Subcutaneous abdominal adipose tissue (tissue), 5 donors: ENCODE results near the gene HAPSTR1.
"Not testable (repeated sequence)": the region's sequence is repeated elsewhere in the genome, so short reads cannot be mapped to it uniquely, and the experiment has no call there.

Experiments
- H3K27ac ChIP-seq: one replicate; pipeline ENCODE4 v1.7.0; 2013; ENCODE audit warnings: low read depth, mild to moderate bottlenecking, inconsistent platforms, low read length, moderate library complexity
- H3K27me3 ChIP-seq, 5 donors: one replicate each; pipeline ENCODE4 v1.7.0; 2013; ENCODE audit warnings: low read length in 5 of 5, inconsistent platforms in 1 of 5; ENCODE audit not compliant: control insufficient read depth in 5 of 5, insufficient read depth in 4 of 5
- H3K36me3 ChIP-seq, 5 donors: one replicate each; pipeline ENCODE4 v1.7.0; 2013; ENCODE audit warnings: low read length in 5 of 5; ENCODE audit not compliant: control insufficient read depth in 5 of 5, insufficient read depth in 5 of 5
- H3K4me1 ChIP-seq, 5 donors: one replicate each; pipeline ENCODE4 v1.7.0; 2013; ENCODE audit warnings: low read length in 5 of 5, mild to moderate bottlenecking in 3 of 5, moderate library complexity in 1 of 5; ENCODE audit not compliant: control insufficient read depth in 5 of 5, insufficient read depth in 5 of 5
- H3K4me3 ChIP-seq, 5 donors: one replicate each; pipeline ENCODE4 v1.7.0; 2013; ENCODE audit warnings: low read length in 5 of 5, low read depth in 1 of 5
- H3K9ac ChIP-seq, 5 donors: one replicate each; pipeline ENCODE4 v1.7.0; 2013; ENCODE audit warnings: low read length in 5 of 5, mild to moderate bottlenecking in 4 of 5, moderate library complexity in 3 of 5
- H3K9me3 ChIP-seq, 5 donors: one replicate each; pipeline ENCODE4 v1.7.0; 2013; ENCODE audit warnings: low read length in 5 of 5; ENCODE audit not compliant: control insufficient read depth in 5 of 5
- donor health status: healthy.
- donor health status: healthy.
- donor health status: healthy.
- donor health status: healthy.
- donor health status: healthy.

Gene HAPSTR1, protein sequence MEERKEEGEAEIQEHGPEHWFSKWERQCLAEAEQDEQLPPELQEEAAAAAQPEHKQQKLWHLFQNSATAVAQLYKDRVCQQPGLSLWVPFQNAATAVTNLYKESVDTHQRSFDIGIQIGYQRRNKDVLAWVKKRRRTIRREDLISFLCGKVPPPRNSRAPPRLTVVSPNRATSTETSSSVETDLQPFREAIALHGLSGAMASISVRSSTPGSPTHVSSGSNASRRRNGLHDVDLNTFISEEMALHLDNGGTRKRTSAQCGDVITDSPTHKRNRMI

DNA sequence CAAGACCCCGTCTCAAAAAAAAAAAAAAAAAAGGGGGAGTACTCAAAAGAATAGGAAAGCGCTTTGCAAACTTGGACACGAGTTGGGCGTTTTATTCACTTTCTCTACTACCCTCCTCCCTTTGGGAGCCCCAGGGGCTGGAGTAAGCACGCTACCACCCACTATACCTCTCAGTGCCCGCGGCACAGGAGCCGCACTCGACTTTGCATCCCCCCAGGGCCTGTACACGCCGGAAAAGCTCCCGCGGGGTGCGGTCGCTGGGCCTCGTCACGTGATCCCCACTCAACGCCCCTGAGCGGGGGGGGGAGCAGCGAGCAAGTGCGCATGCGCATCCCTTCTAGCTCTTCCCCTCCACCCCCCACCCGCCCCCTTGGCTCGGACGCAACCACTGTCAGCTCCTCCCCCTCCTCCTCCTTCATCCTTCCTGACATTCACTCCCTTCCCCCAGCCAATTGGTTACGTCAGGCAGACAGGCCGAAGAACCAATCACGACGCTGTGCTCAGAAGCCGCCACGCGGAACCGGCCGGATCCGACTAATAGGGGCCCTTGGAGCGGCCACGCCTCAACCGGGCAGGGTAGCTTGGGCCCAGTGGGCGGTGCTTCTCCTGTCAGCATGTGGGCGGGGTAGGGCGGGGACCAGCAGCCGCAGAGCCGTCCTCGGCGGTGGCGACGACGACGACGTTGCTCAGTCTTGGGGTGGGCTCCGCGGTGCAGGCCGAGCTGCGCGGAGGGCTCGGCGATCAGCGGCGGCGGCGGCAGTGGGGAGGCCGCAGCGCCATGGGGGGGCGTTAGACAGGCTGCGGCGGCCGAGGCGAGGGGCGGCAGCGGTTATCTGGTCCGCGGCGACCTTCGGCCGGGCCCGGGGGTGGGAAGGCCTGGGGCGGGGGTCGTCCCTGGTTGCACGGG lies at the start of gene HAPSTR1:
Gene HAPSTR1, plus strand, starts transcription at position 685 of the 907 bp plus-strand sequence. CDS start 401 bp downstream, outside the sequence.
- Histone ChIP-seq H3K9ac (peak within 1 kb of the TSS in 4 of 5 donors; percentile 85 to 98 (median 96)), H3K9me3 (no peaks in the 10 kb centered on the region), H3K27me3 (no peaks in the 10 kb centered on the region), H3K4me1 (peaks cover 2 to 48% (median 47%) of the 10 kb centered on the region in 5 donors), H3K4me3 (peak within 1 kb of the TSS; percentile 78 to 98 (median 92)), H3K36me3 (peaks cover 0 to 4% (median under 1%) of the 10 kb centered on the region in 5 donors), H3K27ac (peak within 1 kb of the TSS; percentile 86)

- H3K36me3 ChIP-seq, result no peaks in the 10 kb centered on the region
- no peak overlapping the region for H3K27ac ChIP-seq
- no peak overlapping the region for H3K4me3 ChIP-seq
- peaks cover 0 to 6% (median 3%) of the 10 kb centered on the region in 5 donors for H3K9me3 ChIP-seq
- peaks cover 4 to 13% (median 5%) of the 10 kb centered on the region in 5 donors for H3K4me1 ChIP-seq
- H3K9ac ChIP-seq, result no peak overlapping the region
- no peaks in the 10 kb centered on the region for H3K27me3 ChIP-seq
Observed at GRCh38 chr16:9042533-9042932, 48.9 kb upstream of the HAPSTR1 start.

DNA sequence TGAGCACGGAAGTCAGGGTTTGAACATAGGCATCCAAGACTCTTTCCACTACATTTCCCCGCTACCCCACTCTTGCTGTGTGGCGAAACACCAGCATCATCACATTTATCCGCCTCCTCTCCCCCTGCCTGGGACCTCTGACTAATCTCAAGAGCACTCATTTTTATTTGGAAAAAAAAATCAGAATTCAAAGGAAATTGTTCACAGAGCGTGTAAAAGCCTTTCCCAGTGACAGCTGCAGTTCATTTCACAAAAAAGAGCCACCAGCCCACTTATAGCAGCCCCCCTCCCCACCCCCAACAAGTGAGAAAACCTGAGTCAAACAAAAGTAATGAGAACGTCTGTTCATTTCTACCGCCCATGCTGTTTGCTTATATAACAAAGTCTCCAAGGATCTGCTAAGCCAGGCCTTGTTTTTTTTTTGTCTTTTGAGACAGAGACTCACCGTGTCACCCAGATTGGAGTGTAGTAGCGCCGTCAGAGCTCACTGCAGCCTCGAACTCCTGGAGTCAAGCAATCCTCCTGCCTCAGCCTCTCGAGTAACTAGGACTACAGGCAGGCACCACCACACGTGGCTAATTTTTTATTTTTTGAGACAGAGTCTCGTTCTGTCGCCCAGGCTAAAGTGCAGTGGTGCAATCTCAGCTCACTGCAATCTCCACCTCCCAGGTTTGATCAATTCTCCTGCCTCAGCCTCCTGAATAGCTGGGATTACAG lies 48.3 kb upstream of the HAPSTR1 start:
- H3K27me3 ChIP-seq, result no peaks in the 10 kb centered on the region
- H3K9me3 ChIP-seq, result peaks cover 0 to 6% (median 3%) of the 10 kb centered on the region in 5 donors
- no peak overlapping the region for H3K27ac ChIP-seq
- H3K36me3 ChIP-seq, result no peaks in the 10 kb centered on the region
- no peak overlapping the region for H3K9ac ChIP-seq
- peak overlapping the region in 1 of 5 donors; percentile 3 for H3K4me3 ChIP-seq
- peaks cover 5 to 17% (median 9%) of the 10 kb centered on the region in 5 donors for H3K4me1 ChIP-seq

- H3K9me3 ChIP-seq, H3K36me3 ChIP-seq, H3K9ac ChIP-seq, H3K27me3 ChIP-seq, H3K27ac ChIP-seq, H3K4me3 ChIP-seq: not testable (repeated sequence)
- peaks cover 8 to 20% (median 13%) of the 10 kb centered on the region in 5 donors for H3K4me1 ChIP-seq
Observed at GRCh38 chr16:9045562-9045961, 45.9 kb upstream of the HAPSTR1 start.

- Histone ChIP-seq H3K9ac (no peak overlapping the region), H3K27me3 (no peaks in the 10 kb centered on the region), H3K4me3 (no peak overlapping the region), H3K27ac (no peak overlapping the region), H3K9me3 (peaks cover 0 to 6% (median 3%) of the 10 kb centered on the region in 5 donors), H3K4me1 (peaks cover 8 to 20% (median 13%) of the 10 kb centered on the region in 5 donors), H3K36me3 (no peaks in the 10 kb centered on the region)
Observed at GRCh38 chr16:9046667-9047055, 44.8 kb upstream of the HAPSTR1 start.

- no peak overlapping the region for H3K4me3 ChIP-seq
- no peak overlapping the region for H3K9ac ChIP-seq
- peaks cover 0 to 3% (median 0%) of the 10 kb centered on the region in 5 donors for H3K9me3 ChIP-seq
- H3K27ac ChIP-seq, result peak overlapping the region; percentile 79
- no peaks in the 10 kb centered on the region for H3K36me3 ChIP-seq
- H3K27me3 ChIP-seq, result no peaks in the 10 kb centered on the region
- peaks cover 8 to 19% (median 13%) of the 10 kb centered on the region in 5 donors for H3K4me1 ChIP-seq
Observed at GRCh38 chr16:9047689-9048301, 43.6 kb upstream of the HAPSTR1 start.

DNA sequence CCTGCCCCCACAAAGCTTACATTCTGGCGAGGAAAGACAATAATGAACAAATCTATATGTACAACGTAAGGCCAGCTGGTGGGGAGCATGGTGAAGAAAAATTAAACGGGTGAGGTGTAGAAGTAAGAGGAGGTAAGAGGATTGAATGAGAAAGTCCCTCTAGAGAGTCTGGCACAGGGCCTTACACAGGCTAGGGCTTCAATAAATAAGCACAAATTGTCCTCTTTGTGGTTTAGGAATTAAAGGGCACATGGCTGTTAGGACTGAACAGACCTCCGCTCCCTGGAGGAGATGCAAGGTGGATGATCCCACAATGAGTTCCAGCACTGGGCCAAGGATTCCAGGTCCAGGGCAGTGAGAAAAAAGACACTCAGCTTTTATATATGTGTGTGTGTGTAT lies 43.1 kb upstream of the HAPSTR1 start:
- Histone ChIP-seq H3K27ac (peak overlapping the region; percentile 79), H3K9ac (no peak overlapping the region), H3K36me3 (no peaks in the 10 kb centered on the region), H3K4me1 (peaks cover 8 to 17% (median 16%) of the 10 kb centered on the region in 5 donors), H3K9me3 (peaks cover 0 to 3% (median 0%) of the 10 kb centered on the region in 5 donors), H3K4me3 (no peak overlapping the region), H3K27me3 (no peaks in the 10 kb centered on the region)

DNA sequence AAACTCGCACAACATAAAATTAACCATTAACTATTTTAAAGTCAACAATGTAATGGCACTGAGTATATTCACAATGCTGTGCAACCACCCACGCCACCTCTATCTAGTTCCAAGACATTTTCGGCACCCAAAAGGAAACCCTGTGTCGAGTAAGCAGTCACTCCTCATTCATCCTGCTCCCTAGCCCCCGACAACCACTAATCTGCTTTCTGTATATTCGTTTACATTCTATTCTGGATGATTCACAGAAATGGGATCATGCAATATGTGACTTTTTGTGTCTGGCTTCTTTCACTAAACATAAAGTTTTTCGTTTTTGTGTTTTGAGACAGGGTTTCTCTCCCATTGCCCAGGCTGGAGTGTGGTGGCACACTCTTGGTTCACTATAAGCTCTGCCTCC lies 42.2 kb upstream of the HAPSTR1 start:
- H3K27ac ChIP-seq, result no peak overlapping the region
- H3K9me3 ChIP-seq, result peaks cover 0 to 3% (median 0%) of the 10 kb centered on the region in 5 donors
- H3K27me3 ChIP-seq, result no peaks in the 10 kb centered on the region
- H3K4me3 ChIP-seq, result no peak overlapping the region
- H3K36me3 ChIP-seq, result no peaks in the 10 kb centered on the region
- no peak overlapping the region for H3K9ac ChIP-seq
- peaks cover 8 to 18% (median 16%) of the 10 kb centered on the region in 5 donors for H3K4me1 ChIP-seq

DNA sequence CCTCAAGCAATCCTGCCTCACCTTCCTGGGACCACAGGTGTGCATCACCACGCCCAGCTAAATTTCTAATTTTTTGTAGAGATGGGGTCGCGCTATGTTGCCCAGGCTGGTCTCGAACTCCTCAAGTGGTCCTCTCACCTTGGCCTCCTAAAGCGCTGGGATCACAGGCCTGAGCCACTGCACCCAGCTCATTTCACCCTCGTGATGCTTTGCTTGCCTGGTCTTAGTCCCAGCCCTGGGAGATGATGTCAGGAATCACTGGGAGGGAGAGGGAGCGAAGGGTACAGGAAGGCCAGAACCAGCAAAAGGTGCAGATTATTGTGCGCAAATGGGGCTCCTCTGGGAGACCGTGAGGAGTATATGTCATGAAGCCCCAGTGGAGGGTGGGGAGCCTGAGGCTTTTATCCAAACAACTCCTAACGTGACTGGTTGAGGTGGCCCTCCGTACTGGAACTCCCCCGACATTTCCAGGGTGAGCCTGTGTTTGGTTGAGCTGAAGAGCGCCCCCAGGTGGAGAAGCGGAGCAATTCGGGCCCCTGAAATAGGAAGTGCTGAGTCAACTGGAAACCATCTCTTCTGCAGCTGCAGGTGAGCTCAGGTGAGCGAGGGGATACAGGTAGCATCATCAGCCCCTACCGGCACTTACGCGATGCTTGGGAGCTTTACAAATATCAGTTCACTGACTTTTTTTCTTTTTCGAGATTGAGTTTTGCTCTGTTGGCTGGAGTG lies 41.2 kb upstream of the HAPSTR1 start:
- Histone ChIP-seq H3K27me3 (no peaks in the 10 kb centered on the region), H3K27ac (no peak overlapping the region), H3K4me3 (no peak overlapping the region), H3K9ac (no peak overlapping the region), H3K9me3 (peaks cover 0 to 3% (median 0%) of the 10 kb centered on the region in 5 donors), H3K4me1 (peaks cover 8 to 18% (median 16%) of the 10 kb centered on the region in 5 donors), H3K36me3 (no peaks in the 10 kb centered on the region)
